HG03575 (cell line): ENCODE results near the gene CACNB1.

Experiments
- ATAC-seq: cut with Tn5 transposase; IDR thresholded peaks from one replicate; pipeline ENCODE4 v1.9.1; 2021; ENCODE audit not compliant: unreplicated experiment, insufficient number of reproducible peaks, low FRiP score; ENCODE audit errors: extremely low read depth

Gene CACNB1

GRCh38 chr17:39164675-39165143, 32.8 kb downstream of the CACNB1 start:
- no peak for ATAC-seq

GRCh38 chr17:39161962-39162361, 35.5 kb downstream of the CACNB1 start:
- no peak for ATAC-seq

GRCh38 chr17:39158623-39159022, 38.8 kb downstream of the CACNB1 start:
- ATAC-seq: no peak

- no peak for ATAC-seq
Observed at GRCh38 chr17:39156491-39156890, 41.0 kb downstream of the CACNB1 start.

GRCh38 chr17:39155654-39156053, 41.8 kb downstream of the CACNB1 start:
- ATAC-seq: no peak

- ATAC-seq: no peak
Observed at GRCh38 chr17:39153599-39154051, 43.8 kb downstream of the CACNB1 start.

- ATAC-seq: no peak
Observed at GRCh38 chr17:39151943-39152818, 45.3 kb downstream of the CACNB1 start.

- ATAC-seq: no peak
Observed at GRCh38 chr17:39151150-39151942, 46.1 kb downstream of the CACNB1 start, which contains the start of gene PLXDC1. PLXDC1 (minus strand) TSS chr17:39151637; CDS start chr17:39151437, 200 bp downstream.

- no peak for ATAC-seq
Observed at GRCh38 chr17:39150795-39151149, 46.7 kb downstream of the CACNB1 start.

- no peak for ATAC-seq
Observed at GRCh38 chr17:39150104-39150634, 47.3 kb downstream of the CACNB1 start.

- ATAC-seq: no peak
Observed at GRCh38 chr17:39147221-39148185, 50.0 kb downstream of the CACNB1 start.

- no peak for ATAC-seq
Observed at GRCh38 chr17:39146273-39146672, 51.2 kb downstream of the CACNB1 start.

GRCh38 chr17:39145143-39145542, 52.3 kb downstream of the CACNB1 start:
- no peak for ATAC-seq

- ATAC-seq: no peak
Observed at GRCh38 chr17:39144416-39144840, 53.0 kb downstream of the CACNB1 start.

GRCh38 chr17:39143552-39144093, 53.8 kb downstream of the CACNB1 start:
- no peak for ATAC-seq

- no peak for ATAC-seq
Observed at GRCh38 chr17:39141915-39142664, 55.4 kb downstream of the CACNB1 start.

GRCh38 chr17:39141294-39141693, 56.2 kb downstream of the CACNB1 start:
- no peak for ATAC-seq

GRCh38 chr17:39139561-39139960, 57.9 kb downstream of the CACNB1 start:
- no peak for ATAC-seq
